Measurements from ENCODE around the gene IDE. TPM values are rescaled to one million over a fixed set of nuclear protein-coding genes. Genes with fewer than 3 reads are reported as not detected.
A peak's percentile ranks its signal among the peaks of the same experiment; 100 is the strongest.

IDE gene
- total RNA-seq, 1 experiment from 2014 or later = 41.2 TPM

- H3F3A ChIP-seq (ENCODE audit: insufficient read depth, low read depth) = no peaks in the 10 kb centered on the region
- H3K9me3 ChIP-seq (ENCODE audit: insufficient read depth, low read depth) = no peaks in the 10 kb centered on the region
- H3K4me3 ChIP-seq = no peak overlapping the region
- no peak overlapping the region for H2AFZ ChIP-seq
- intact Hi-C loops (cut with micrococcal nuclease; ENCODE audit: unreplicated experiment) = no loop called here
- H3K27me3 ChIP-seq (ENCODE audit: insufficient read depth, low read depth) = no peaks in the 10 kb centered on the region
- no peak overlapping the region for H3K27ac ChIP-seq
- peaks cover 6% of the 10 kb centered on the region; the same call in 1 of the 2 replicates for H3K36me3 ChIP-seq (ENCODE audit: low read depth)
- ChIA-PET CTCF (interaction anchor here (0.5 kb wide), 1 partner anchor 370 kb away, joined by 4 read pairs; no protein-coding TSS in a partner anchor), POLR2A (ENCODE audit: unreplicated experiment) (no interaction called here)
- peaks cover 35% of the 10 kb centered on the region for H3K79me2 ChIP-seq (ENCODE audit: low read depth)
- H3K4me1 ChIP-seq (replicated peaks; ENCODE audit: insufficient read depth) = 0 out of 2 replicates have a peak, but pooled peaks cover 7% of the 10 kb centered on the region
- TF ChIP-seq, protein P1, sequence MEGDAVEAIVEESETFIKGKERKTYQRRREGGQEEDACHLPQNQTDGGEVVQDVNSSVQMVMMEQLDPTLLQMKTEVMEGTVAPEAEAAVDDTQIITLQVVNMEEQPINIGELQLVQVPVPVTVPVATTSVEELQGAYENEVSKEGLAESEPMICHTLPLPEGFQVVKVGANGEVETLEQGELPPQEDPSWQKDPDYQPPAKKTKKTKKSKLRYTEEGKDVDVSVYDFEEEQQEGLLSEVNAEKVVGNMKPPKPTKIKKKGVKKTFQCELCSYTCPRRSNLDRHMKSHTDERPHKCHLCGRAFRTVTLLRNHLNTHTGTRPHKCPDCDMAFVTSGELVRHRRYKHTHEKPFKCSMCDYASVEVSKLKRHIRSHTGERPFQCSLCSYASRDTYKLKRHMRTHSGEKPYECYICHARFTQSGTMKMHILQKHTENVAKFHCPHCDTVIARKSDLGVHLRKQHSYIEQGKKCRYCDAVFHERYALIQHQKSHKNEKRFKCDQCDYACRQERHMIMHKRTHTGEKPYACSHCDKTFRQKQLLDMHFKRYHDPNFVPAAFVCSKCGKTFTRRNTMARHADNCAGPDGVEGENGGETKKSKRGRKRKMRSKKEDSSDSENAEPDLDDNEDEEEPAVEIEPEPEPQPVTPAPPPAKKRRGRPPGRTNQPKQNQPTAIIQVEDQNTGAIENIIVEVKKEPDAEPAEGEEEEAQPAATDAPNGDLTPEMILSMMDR (conservative IDR thresholded peaks at IDR 0.05) = no peak
- TF ChIP-seq EZH2 (IDR thresholded peaks at IDR 0.05; ENCODE audit: low read depth) = no peak
- H3K9me2 ChIP-seq (ENCODE audit: insufficient read depth) = no peaks in the 10 kb centered on the region
- H4K20me1 ChIP-seq (ENCODE audit: insufficient read depth) = no peaks in the 10 kb centered on the region
- no peak overlapping the region; the same call in 1 of the 2 replicates for H3K4me2 ChIP-seq
- BruUV-seq (replicated peaks) = no TSS peak
- DNase-seq = peak in 1 of 2 experiments; percentile 37
Observed at GRCh38 chr10:92547676-92548075, 26.2 kb downstream of the IDE start.

DNA sequence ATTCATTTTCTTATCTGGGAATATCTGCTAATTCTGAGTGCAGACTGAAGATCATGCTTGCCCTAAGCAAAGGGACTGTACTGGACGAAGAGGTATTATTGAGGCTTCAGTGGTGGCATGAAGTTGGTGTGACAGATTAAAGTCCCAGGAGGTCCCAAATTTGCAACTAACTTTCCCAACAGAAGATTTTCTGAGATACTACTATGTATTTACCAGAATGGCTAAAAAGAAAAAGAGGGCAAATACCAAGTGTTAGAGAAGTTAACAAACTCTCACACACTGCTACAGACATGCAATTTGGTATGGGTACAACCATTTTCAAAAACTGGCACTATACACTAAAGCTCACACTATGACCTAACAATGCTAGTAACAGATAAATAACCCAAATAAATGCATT is 28.3 kb downstream of the IDE start:
- CTCF ChIA-PET = interaction anchor here (0.6 kb wide), 1 partner anchor 102 kb away, joined by 6 read pairs; no protein-coding TSS in a partner anchor
- DNase-seq = no peak
- Histone ChIP-seq H3K4me3 (no peak overlapping the region), H3K9me2 (ENCODE audit: insufficient read depth) (no peaks in the 10 kb centered on the region), H3K27ac (no peak overlapping the region), H3F3A (ENCODE audit: insufficient read depth, low read depth) (no peaks in the 10 kb centered on the region), H3K4me1 (replicated peaks; ENCODE audit: insufficient read depth) (0 out of 2 replicates have a peak, but pooled peaks cover 7% of the 10 kb centered on the region), H3K9me3 (ENCODE audit: insufficient read depth, low read depth) (no peaks in the 10 kb centered on the region), H3K79me2 (ENCODE audit: low read depth) (peaks cover 35% of the 10 kb centered on the region), H3K4me2 (no peak overlapping the region), H4K20me1 (ENCODE audit: insufficient read depth) (no peaks in the 10 kb centered on the region), H2AFZ (no peak overlapping the region), H3K27me3 (ENCODE audit: insufficient read depth, low read depth) (no peaks in the 10 kb centered on the region), H3K36me3 (ENCODE audit: low read depth) (peaks cover 6% of the 10 kb centered on the region; the same call in 1 of the 2 replicates)
- intact Hi-C loops (cut with micrococcal nuclease; ENCODE audit: unreplicated experiment) = no loop called here
- TF ChIP-seq EZH2 (IDR thresholded peaks at IDR 0.05; ENCODE audit: low read depth) = no peak
- TF ChIP-seq, protein P1 (conservative IDR thresholded peaks at IDR 0.05) = no peak
- POLR2A ChIA-PET (ENCODE audit: unreplicated experiment) = no interaction called here
- BruUV-seq (replicated peaks) = no TSS peak

GRCh38 chr10:92544296-92544695 is 29.6 kb downstream of the IDE start:
- Histone ChIP-seq H3K27ac (no peak overlapping the region), H3K4me1 (replicated peaks; ENCODE audit: insufficient read depth) (0 out of 2 replicates have a peak, but pooled peaks cover 7% of the 10 kb centered on the region), H3K4me2 (no peak overlapping the region), H3K36me3 (ENCODE audit: low read depth) (peaks cover 6% of the 10 kb centered on the region; the same call in 1 of the 2 replicates), H3F3A (ENCODE audit: insufficient read depth, low read depth) (no peaks in the 10 kb centered on the region), H2AFZ (no peak overlapping the region), H3K79me2 (ENCODE audit: low read depth) (peaks cover 35% of the 10 kb centered on the region), H3K9me3 (ENCODE audit: insufficient read depth, low read depth) (no peaks in the 10 kb centered on the region), H3K4me3 (no peak overlapping the region), H3K9me2 (ENCODE audit: insufficient read depth) (no peaks in the 10 kb centered on the region), H3K27me3 (ENCODE audit: insufficient read depth, low read depth) (no peaks in the 10 kb centered on the region), H4K20me1 (ENCODE audit: insufficient read depth) (no peaks in the 10 kb centered on the region)
- CTCF ChIA-PET = no interaction called here
- BruUV-seq (replicated peaks) = no TSS peak
- DNase-seq = peak in 1 of 2 experiments; percentile 14
- TF ChIP-seq EZH2 (IDR thresholded peaks at IDR 0.05; ENCODE audit: low read depth) = no peak
- TF ChIP-seq, protein P1 (conservative IDR thresholded peaks at IDR 0.05) = no peak
- intact Hi-C loops (cut with micrococcal nuclease; ENCODE audit: unreplicated experiment) = no loop called here
- POLR2A ChIA-PET (ENCODE audit: unreplicated experiment) = interaction anchor here (0.6 to 0.7 kb wide), 3 partner anchors 21 to 348 kb away, joined by 3 to 10 read pairs (median 6); no protein-coding TSS in a partner anchor
